NCI-H1694 (cell line): ENCODE results near the gene MRPL45.

Experiments
- DNase-seq: peaks from one replicate; lab custom pipeline; 2025; lab: John Stamatoyannopoulos, UW

The MRPL45 gene

GRCh38 chr17:38349097-38349730 is 52.2 kb downstream of the MRPL45 start:
- peak; percentile 88 for DNase-seq

GRCh38 chr17:38350035-38350434 is 53.1 kb downstream of the MRPL45 start:
- no peak for DNase-seq

GRCh38 chr17:38351412-38352222 is 54.6 kb downstream of the MRPL45 start, which contains the start of gene SOCS7:
Gene SOCS7 (plus strand): TSS chr17:38351844. CDS start chr17:38352053, 209 bp downstream.
- peak; percentile 83 for DNase-seq

- no peak for DNase-seq
Measured at GRCh38 chr17:38352245-38353085, 55.5 kb downstream of the MRPL45 start.

- no peak for DNase-seq
Measured at GRCh38 chr17:38353086-38353604, 56.2 kb downstream of the MRPL45 start.

- no peak for DNase-seq
Measured at GRCh38 chr17:38353668-38354067, 56.7 kb downstream of the MRPL45 start.

GRCh38 chr17:38354466-38354865 is 57.5 kb downstream of the MRPL45 start:
- DNase-seq, result no peak

GRCh38 chr17:38355251-38355650 is 58.3 kb downstream of the MRPL45 start:
- DNase-seq, result no peak

- peak; percentile 90 for DNase-seq
Measured at GRCh38 chr17:38357486-38358123, 60.6 kb downstream of the MRPL45 start.

- peak; percentile 71 for DNase-seq
Measured at GRCh38 chr17:38358586-38359513, 61.9 kb downstream of the MRPL45 start.

- DNase-seq, result no peak
Measured at GRCh38 chr17:38361694-38362465, 64.9 kb downstream of the MRPL45 start.

GRCh38 chr17:38363016-38363415 is 66.0 kb downstream of the MRPL45 start:
- DNase-seq, result no peak

- DNase-seq, result no peak
Measured at GRCh38 chr17:38364741-38365140, 67.8 kb downstream of the MRPL45 start.

GRCh38 chr17:38369124-38369886 is 72.3 kb downstream of the MRPL45 start:
- no peak for DNase-seq
